Stomach smooth muscle (tissue), 2 donors: ENCODE results near the gene ILK.

Experiments
- H3K27ac ChIP-seq: one replicate; pipeline ENCODE4 v1.7.0; 2013; ENCODE audit warnings: mild to moderate bottlenecking, low read length, inconsistent platforms
- H3K27me3 ChIP-seq, 2 donors: one replicate each; pipeline ENCODE4 v1.7.0; 2013; ENCODE audit warnings: low read length in 2 of 2; ENCODE audit not compliant: insufficient read depth in 2 of 2, control insufficient read depth in 1 of 2
- H3K36me3 ChIP-seq, 2 donors: one replicate each; pipeline ENCODE4 v1.7.0; 2013; ENCODE audit warnings: low read length in 2 of 2; ENCODE audit not compliant: control insufficient read depth in 2 of 2, insufficient read depth in 2 of 2
- H3K4me1 ChIP-seq: one replicate; pipeline ENCODE4 v1.7.0; 2013; ENCODE audit warnings: low read length; ENCODE audit not compliant: control insufficient read depth, insufficient read depth
- H3K4me3 ChIP-seq, 2 donors: one replicate each; pipeline ENCODE4 v1.7.0; 2013; ENCODE audit warnings: low read length in 2 of 2
- H3K9ac ChIP-seq, 2 donors: one replicate each; pipeline ENCODE4 v1.7.0; 2013; ENCODE audit warnings: low read length in 2 of 2, mild to moderate bottlenecking in 1 of 2
- H3K9me3 ChIP-seq, 2 donors: one replicate each; pipeline ENCODE4 v1.7.0; 2013; ENCODE audit warnings: low read length in 2 of 2; ENCODE audit not compliant: control insufficient read depth in 2 of 2
- donor health status: healthy.
- donor health status: Pancreatic carcinoma.

ILK gene

DNA sequence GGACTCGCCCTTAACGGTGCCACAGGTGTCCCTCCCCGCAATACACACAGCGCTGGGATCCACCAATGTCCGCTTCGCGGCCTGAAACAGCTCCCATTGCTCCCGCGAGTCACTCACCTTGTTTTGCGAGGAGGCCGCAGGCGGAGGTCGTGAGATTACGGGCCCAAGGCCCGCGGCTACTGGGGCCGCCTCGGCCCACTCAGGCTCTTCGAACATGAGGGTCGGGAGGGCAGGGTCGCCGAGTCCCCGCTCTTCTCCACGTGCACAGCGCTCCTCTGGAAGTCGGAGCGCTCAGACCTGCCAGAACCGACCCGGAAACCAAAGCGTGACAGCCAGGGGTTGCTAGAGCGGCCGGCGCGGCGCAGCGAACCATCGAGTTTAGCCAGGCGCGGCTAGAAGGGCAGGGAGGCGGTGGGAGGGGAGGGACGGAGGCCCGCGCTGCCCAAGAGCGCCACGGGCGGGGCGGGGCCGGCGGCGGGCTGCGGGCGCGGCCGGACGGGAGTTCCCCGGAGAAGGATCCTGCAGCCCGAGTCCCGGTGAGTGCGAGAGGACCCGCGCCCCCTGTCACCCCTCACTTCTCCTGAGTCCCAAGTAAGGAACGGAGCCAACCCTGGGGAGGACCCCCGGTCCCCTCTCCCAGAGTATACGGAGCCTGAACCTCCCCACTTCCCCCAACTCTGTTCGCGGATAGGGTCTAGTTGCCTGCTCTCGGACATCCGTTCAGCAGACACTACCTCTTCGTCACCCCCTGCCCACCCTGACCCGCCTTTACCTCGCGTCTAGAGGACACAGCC is at the start of gene ILK, which contains the start of gene RRP8:
Gene ILK, plus strand, starts transcription at position 488 of the 794 bp plus-strand sequence. CDS start 498 bp downstream, outside the sequence.
Gene RRP8, minus strand, starts transcription at position 330 of the 794 bp plus-strand sequence. Its CDS starts 114 bp downstream, at position 216.
- peaks cover 63% of the 10 kb centered on the region for H3K4me1 ChIP-seq
- peaks cover 43 to 44% of the 10 kb centered on the region in 2 donors for H3K36me3 ChIP-seq
- peak within 1 kb of the TSS; percentile 98 to 100 for H3K9ac ChIP-seq
- H3K27me3 ChIP-seq = no peaks in the 10 kb centered on the region
- H3K4me3 ChIP-seq = peak within 1 kb of the TSS; percentile 84 to 100
- H3K9me3 ChIP-seq = no peaks in the 10 kb centered on the region
- peak within 1 kb of the TSS; percentile 100 for H3K27ac ChIP-seq

GRCh38 chr11:6554828-6555706 is 48.5 kb upstream of the ILK start:
- Histone ChIP-seq H3K27me3 (no peaks in the 10 kb centered on the region), H3K9me3 (no peaks in the 10 kb centered on the region), H3K4me1 (no peaks in the 10 kb centered on the region), H3K4me3 (no peak overlapping the region), H3K36me3 (peaks cover 0 to 5% of the 10 kb centered on the region in 2 donors), H3K27ac (no peak overlapping the region), H3K9ac (no peak overlapping the region)

- H3K4me1 ChIP-seq = no peaks in the 10 kb centered on the region
- H3K27ac ChIP-seq = no peak overlapping the region
- H3K4me3 ChIP-seq = no peak overlapping the region
- H3K36me3 ChIP-seq = peaks cover 0 to 5% of the 10 kb centered on the region in 2 donors
- H3K27me3 ChIP-seq = no peaks in the 10 kb centered on the region
- H3K9me3 ChIP-seq = no peaks in the 10 kb centered on the region
- no peak overlapping the region for H3K9ac ChIP-seq
Observed at GRCh38 chr11:6556139-6556949, 47.2 kb upstream of the ILK start.

- H3K4me1 ChIP-seq = no peaks in the 10 kb centered on the region
- H3K36me3 ChIP-seq = peaks cover 0 to 5% of the 10 kb centered on the region in 2 donors
- H3K27ac ChIP-seq = no peak overlapping the region
- no peak overlapping the region for H3K4me3 ChIP-seq
- no peaks in the 10 kb centered on the region for H3K9me3 ChIP-seq
- no peak overlapping the region for H3K9ac ChIP-seq
- H3K27me3 ChIP-seq = no peaks in the 10 kb centered on the region
Observed at GRCh38 chr11:6557063-6557462, 46.5 kb upstream of the ILK start.

DNA sequence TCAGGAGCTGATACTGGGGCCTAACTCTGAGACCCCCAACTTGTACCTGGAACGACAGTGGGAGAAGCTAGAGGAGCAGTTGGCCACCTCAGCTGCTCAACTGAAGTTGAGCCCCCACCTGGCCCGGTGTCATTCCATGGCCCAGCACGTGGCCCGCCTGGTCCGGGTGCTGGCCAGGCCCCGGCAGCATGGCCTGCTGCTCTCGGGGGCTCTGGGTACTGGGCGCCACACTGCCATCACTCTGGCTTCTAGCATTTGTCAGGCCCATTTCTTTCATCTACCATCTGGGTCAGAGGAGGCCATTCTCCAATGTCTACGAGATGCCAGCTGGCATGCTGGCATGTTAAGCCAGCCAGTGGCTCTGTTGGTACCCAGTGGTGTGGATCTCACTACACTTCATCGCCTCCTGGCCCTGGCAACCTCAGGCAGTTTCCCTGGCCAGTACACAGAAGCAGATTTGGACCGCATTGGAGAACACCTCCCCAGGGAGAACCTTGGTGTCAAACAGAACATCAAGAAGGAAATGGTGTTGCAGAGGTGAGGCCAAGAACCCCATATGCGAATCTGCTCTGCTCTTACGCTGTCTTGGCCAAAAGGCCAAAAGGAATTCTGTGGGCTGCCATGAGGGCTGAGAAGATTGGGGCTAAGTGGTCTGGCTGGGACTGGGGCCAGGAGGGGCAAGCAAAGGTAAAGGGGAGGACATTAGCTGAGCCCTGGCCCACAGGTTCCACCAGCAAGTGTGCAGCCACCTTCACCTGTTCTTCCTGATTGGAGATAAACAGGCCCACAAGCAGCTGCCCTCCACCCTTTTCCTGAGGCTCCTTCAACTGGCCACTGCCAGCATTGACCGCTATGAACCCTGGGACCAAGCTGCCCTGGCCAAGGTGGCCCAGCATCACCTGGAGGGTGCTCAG is 45.6 kb upstream of the ILK start:
- Histone ChIP-seq H3K4me3 (no peak overlapping the region), H3K36me3 (peaks cover 0 to 5% of the 10 kb centered on the region in 2 donors), H3K9ac (no peak overlapping the region), H3K27ac (no peak overlapping the region), H3K27me3 (no peaks in the 10 kb centered on the region), H3K4me1 (no peaks in the 10 kb centered on the region), H3K9me3 (no peaks in the 10 kb centered on the region)

GRCh38 chr11:6559369-6559768 is 44.2 kb upstream of the ILK start:
- H3K4me1 ChIP-seq = no peaks in the 10 kb centered on the region
- no peak overlapping the region for H3K27ac ChIP-seq
- peaks cover 0 to 12% of the 10 kb centered on the region in 2 donors for H3K36me3 ChIP-seq
- no peak overlapping the region for H3K4me3 ChIP-seq
- H3K27me3 ChIP-seq = no peaks in the 10 kb centered on the region
- H3K9ac ChIP-seq = no peak overlapping the region
- H3K9me3 ChIP-seq = no peaks in the 10 kb centered on the region

- H3K9ac ChIP-seq = no peak overlapping the region
- no peaks in the 10 kb centered on the region for H3K27me3 ChIP-seq
- no peak overlapping the region for H3K27ac ChIP-seq
Observed at GRCh38 chr11:6561288-6561687, 42.3 kb upstream of the ILK start.

DNA sequence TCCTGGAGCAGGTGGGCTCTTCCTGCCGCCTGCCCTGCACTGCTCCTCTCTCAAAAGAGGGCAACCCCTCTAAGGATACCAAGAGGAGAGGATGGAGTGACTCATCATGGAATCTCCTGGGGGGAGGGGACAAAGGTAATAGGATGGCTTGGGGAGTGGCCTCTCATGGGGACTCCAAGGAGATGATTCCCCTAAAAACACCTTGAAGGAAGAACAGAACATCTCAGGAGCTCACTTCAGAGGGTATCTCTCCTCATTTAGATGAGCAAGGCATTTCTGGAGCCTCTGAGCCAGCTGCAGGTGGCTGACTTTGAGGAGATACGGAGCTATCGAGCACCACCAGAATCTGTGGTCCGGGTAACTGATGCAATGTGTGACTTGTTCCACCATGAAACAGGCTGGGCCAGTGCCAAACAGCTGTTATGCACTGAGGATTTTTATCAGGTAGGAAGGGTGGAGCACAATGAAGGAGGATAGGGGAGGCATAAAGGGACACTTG is 40.4 kb upstream of the ILK start:
- H3K9me3 ChIP-seq = no peaks in the 10 kb centered on the region
- peaks cover 0 to 8% of the 10 kb centered on the region in 2 donors for H3K36me3 ChIP-seq
- H3K27ac ChIP-seq = no peak overlapping the region
- H3K4me3 ChIP-seq = no peak overlapping the region
- no peak overlapping the region for H3K9ac ChIP-seq
- H3K27me3 ChIP-seq = no peaks in the 10 kb centered on the region
- peaks cover under 1% of the 10 kb centered on the region for H3K4me1 ChIP-seq

More at GRCh38 chr11:6561288-6561687, 42.3 kb upstream of the ILK start:
- H3K4me3 ChIP-seq = no peak overlapping the region
- H3K9me3 ChIP-seq = no peaks in the 10 kb centered on the region
- peaks cover 0 to 13% of the 10 kb centered on the region in 2 donors for H3K36me3 ChIP-seq
- H3K4me1 ChIP-seq = no peaks in the 10 kb centered on the region

DNA sequence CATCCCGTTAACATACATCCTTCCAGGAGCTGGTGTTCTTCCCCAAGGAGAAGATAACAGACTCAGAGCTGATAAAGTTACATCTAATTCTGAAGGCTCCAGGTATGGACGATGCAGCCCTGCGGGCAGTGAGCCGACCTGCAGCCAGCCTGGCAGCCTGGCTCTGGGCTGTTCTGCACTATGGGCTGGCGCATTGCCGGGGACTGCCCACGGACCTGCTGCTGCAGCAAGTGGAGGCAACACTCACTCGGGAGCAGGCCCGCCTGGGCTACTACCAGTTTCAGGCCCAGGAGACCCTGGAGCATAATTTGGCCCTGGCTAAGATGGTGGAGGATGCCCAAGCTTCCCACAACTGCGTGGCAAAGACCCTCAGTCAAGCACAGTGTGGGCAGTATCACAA is 39.9 kb upstream of the ILK start:
- Histone ChIP-seq H3K4me1 (peaks cover 6% of the 10 kb centered on the region), H3K27ac (no peak overlapping the region), H3K9ac (no peak overlapping the region), H3K36me3 (peaks cover 0 to 8% of the 10 kb centered on the region in 2 donors), H3K4me3 (no peak overlapping the region), H3K27me3 (no peaks in the 10 kb centered on the region), H3K9me3 (no peaks in the 10 kb centered on the region)
